Bronchial epithelial cell (primary cell): ENCODE measurements around the gene PTPN6. TPM values are rescaled to one million over a fixed set of nuclear protein-coding genes. Genes with fewer than 3 reads are reported as not detected.
A peak's percentile ranks its signal among the peaks of the same experiment; 100 is the strongest.

Experiments used
- DNase-seq: peaks from one replicate; pipeline ENCODE4 v3.0.0-alpha.2; 2010; ENCODE audit warnings: low read depth
- FAIRE-seq: peaks from 2 replicates; lab custom pipeline; 2011; peaks lifted over from hg19 to GRCh38; lab: Jason Lieb, UNC
- H3K27me3 ChIP-seq: 2 replicates; pipeline ENCODE4 v1.5.1; 2011; ENCODE audit warnings: low read length; ENCODE audit not compliant: control insufficient read depth, insufficient read depth
- H3K36me3 ChIP-seq: 2 replicates; pipeline ENCODE4 v1.5.1; 2011; ENCODE audit warnings: low read length; ENCODE audit not compliant: control insufficient read depth, insufficient read depth
- H3K4me3 ChIP-seq: 2 replicates; pipeline ENCODE4 v1.5.1; 2011; ENCODE audit warnings: mild to moderate bottlenecking, low read depth, low read length, control low read depth
- CTCF ChIP-seq: IDR thresholded peaks from 2 replicates; pipeline ENCODE4 v1.5.1; 2011; ENCODE audit warnings: mild to moderate bottlenecking, moderate library complexity, low read length, control low read depth, inconsistent platforms; ENCODE audit not compliant: insufficient read depth, severe bottlenecking
- total RNA-seq: library from RNA; depleted of rRNA; stranded (reverse); fragments of >200 nt; gene quantifications from 2 replicates; pipeline ENCODE4 v1.2.1, GENCODE V29; 2014

The PTPN6 gene
- total RNA-seq, 1 donor from 2014 or later: 12.4 TPM

GRCh38 chr12:6970096-6970527, 19.0 kb downstream of the PTPN6 start:
- H3K27me3 ChIP-seq: no peaks in the 10 kb centered on the region
- no peak for TF ChIP-seq CTCF
- FAIRE-seq (no peak), DNase-seq (no peak)
- H3K4me3 ChIP-seq: peak overlapping the region; percentile 95
- H3K36me3 ChIP-seq: peaks cover 20% of the 10 kb centered on the region

- TF ChIP-seq CTCF: no peak
- Histone ChIP-seq H3K4me3 (no peak overlapping the region), H3K27me3 (no peaks in the 10 kb centered on the region), H3K36me3 (peaks cover 15% of the 10 kb centered on the region)
- FAIRE-seq (no peak), DNase-seq (no peak)
Measured at GRCh38 chr12:6974180-6974579, 23.0 kb downstream of the PTPN6 start.

GRCh38 chr12:6975297-6976032, 24.3 kb downstream of the PTPN6 start:
- no peak for TF ChIP-seq CTCF
- DNase-seq (no peak), FAIRE-seq (no peak)
- no peak overlapping the region for H3K4me3 ChIP-seq
- peaks cover 15% of the 10 kb centered on the region for H3K36me3 ChIP-seq
- no peaks in the 10 kb centered on the region for H3K27me3 ChIP-seq

GRCh38 chr12:6977653-6978052, 26.5 kb downstream of the PTPN6 start:
- no peaks in the 10 kb centered on the region for H3K27me3 ChIP-seq
- H3K4me3 ChIP-seq: no peak overlapping the region
- H3K36me3 ChIP-seq: peaks cover 22% of the 10 kb centered on the region
- DNase-seq (no peak), FAIRE-seq (no peak)
- no peak for TF ChIP-seq CTCF

GRCh38 chr12:6978188-6978587, 27.0 kb downstream of the PTPN6 start:
- Histone ChIP-seq H3K27me3 (no peaks in the 10 kb centered on the region), H3K36me3 (peaks cover 22% of the 10 kb centered on the region), H3K4me3 (no peak overlapping the region)
- no peak for DNase-seq
- TF ChIP-seq CTCF: no peak
- FAIRE-seq: no peak

GRCh38 chr12:6978611-6979011, 27.5 kb downstream of the PTPN6 start:
- peaks cover 22% of the 10 kb centered on the region for H3K36me3 ChIP-seq
- TF ChIP-seq CTCF: no peak
- DNase-seq: peak; percentile 66
- no peak overlapping the region for H3K4me3 ChIP-seq
- H3K27me3 ChIP-seq: no peaks in the 10 kb centered on the region
- FAIRE-seq: no peak
